Measurements from ENCODE around the gene PREP. TPM values are rescaled to one million over a fixed set of nuclear protein-coding genes. Genes with fewer than 3 reads are reported as not detected.
"Not testable (repeated sequence)": the region's sequence is repeated elsewhere in the genome, so short reads cannot be mapped to it uniquely, and the experiment has no call there.

Gene PREP
- polyA plus RNA-seq, 1 of the 3 experiments (the other 2 are of a cell fraction) = 20.9 TPM

- no peaks in the 10 kb centered on the region for H3K9me2 ChIP-seq
- H4K20me1 ChIP-seq (ENCODE audit: insufficient read depth) = no peaks in the 10 kb centered on the region
- DNase-seq = peak; percentile 65
- ChIA-PET POLR2A (no interaction called here), CTCF (interaction anchor here (0.7 to 3.7 kb wide), 9 partner anchors 9 to 346 kb away, joined by 3 to 23 read pairs (median 6); no protein-coding TSS in a partner anchor)
- no peaks in the 10 kb centered on the region for H3K27me3 ChIP-seq (ENCODE audit: insufficient read depth)
- no peak overlapping the region for H3K9ac ChIP-seq
- H3K9me3 ChIP-seq = no peaks in the 10 kb centered on the region; the same call in 1 of the 2 replicates
- peak overlapping the region; percentile 42; the same call in 1 of the 2 replicates for H2AFZ ChIP-seq (ENCODE audit: low read depth)
- TF ChIP-seq EZH2phosphoT487 (IDR thresholded peaks at IDR 0.05; ENCODE audit: borderline replicate concordance, low read depth) (no peak), RAD21 (IDR thresholded peaks at IDR 0.05; ENCODE audit: low read length) (peak; percentile 62), SMC3 (IDR thresholded peaks at IDR 0.05; ENCODE audit: low read depth, low read length) (peak; percentile 63), RCOR1 (IDR thresholded peaks at IDR 0.05; ENCODE audit: low read length) (no peak)
- TF ChIP-seq, protein P1, sequence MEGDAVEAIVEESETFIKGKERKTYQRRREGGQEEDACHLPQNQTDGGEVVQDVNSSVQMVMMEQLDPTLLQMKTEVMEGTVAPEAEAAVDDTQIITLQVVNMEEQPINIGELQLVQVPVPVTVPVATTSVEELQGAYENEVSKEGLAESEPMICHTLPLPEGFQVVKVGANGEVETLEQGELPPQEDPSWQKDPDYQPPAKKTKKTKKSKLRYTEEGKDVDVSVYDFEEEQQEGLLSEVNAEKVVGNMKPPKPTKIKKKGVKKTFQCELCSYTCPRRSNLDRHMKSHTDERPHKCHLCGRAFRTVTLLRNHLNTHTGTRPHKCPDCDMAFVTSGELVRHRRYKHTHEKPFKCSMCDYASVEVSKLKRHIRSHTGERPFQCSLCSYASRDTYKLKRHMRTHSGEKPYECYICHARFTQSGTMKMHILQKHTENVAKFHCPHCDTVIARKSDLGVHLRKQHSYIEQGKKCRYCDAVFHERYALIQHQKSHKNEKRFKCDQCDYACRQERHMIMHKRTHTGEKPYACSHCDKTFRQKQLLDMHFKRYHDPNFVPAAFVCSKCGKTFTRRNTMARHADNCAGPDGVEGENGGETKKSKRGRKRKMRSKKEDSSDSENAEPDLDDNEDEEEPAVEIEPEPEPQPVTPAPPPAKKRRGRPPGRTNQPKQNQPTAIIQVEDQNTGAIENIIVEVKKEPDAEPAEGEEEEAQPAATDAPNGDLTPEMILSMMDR (IDR thresholded peaks at IDR 0.05) = peak; percentile 80
- H3K4me3 ChIP-seq (ENCODE audit: low read depth in 2 of 2, low read length in 1 of 2) = no peak overlapping the region; a peak in 1 of 4 replicates
- 3% methylated on average over 7 of the region's 7 CpGs for WGBS (ENCODE audit: low lambda C conversion rate)
- no peaks in the 10 kb centered on the region for H3K79me2 ChIP-seq (ENCODE audit: insufficient read depth)
- no peak overlapping the region for H3K27ac ChIP-seq (ENCODE audit: low read depth in 2 of 2, low read length in 1 of 2)
- no peaks in the 10 kb centered on the region for H3F3A ChIP-seq (replicated peaks; ENCODE audit: insufficient read depth)
- H3K4me1 ChIP-seq (ENCODE audit: control insufficient read depth in 1 of 2, insufficient read depth in 2 of 2, low read depth in 1 of 2, low read length in 1 of 2) = peaks cover 0 to 6% of the 10 kb centered on the region in 2 experiments; a peak in 1 of 4 replicates
- H3K4me2 ChIP-seq = no peak overlapping the region
- H3K36me3 ChIP-seq (replicated peaks in 1 of 2; ENCODE audit: control insufficient read depth in 1 of 2, insufficient read depth in 2 of 2, low read length in 1 of 2) = no peaks in the 10 kb centered on the region
Observed at GRCh38 chr6:105424175-105424783, 21.4 kb upstream of the PREP start.

GRCh38 chr6:105416971-105417370, 14.1 kb upstream of the PREP start:
- H3K27ac ChIP-seq (ENCODE audit: low read depth in 2 of 2, low read length in 1 of 2); H3K4me2 ChIP-seq; DNase-seq; H3K79me2 ChIP-seq (ENCODE audit: insufficient read depth); H3F3A ChIP-seq (replicated peaks; ENCODE audit: insufficient read depth); H3K4me3 ChIP-seq (ENCODE audit: low read depth in 2 of 2, low read length in 1 of 2); H3K27me3 ChIP-seq (ENCODE audit: insufficient read depth); CTCF ChIA-PET; H3K9ac ChIP-seq; H2AFZ ChIP-seq (ENCODE audit: low read depth); H3K9me2 ChIP-seq; H3K9me3 ChIP-seq; H3K4me1 ChIP-seq (ENCODE audit: control insufficient read depth in 1 of 2, insufficient read depth in 2 of 2, low read depth in 1 of 2, low read length in 1 of 2); H3K36me3 ChIP-seq (replicated peaks in 1 of 2; ENCODE audit: control insufficient read depth in 1 of 2, insufficient read depth in 2 of 2, low read length in 1 of 2); H4K20me1 ChIP-seq (ENCODE audit: insufficient read depth); POLR2A ChIA-PET: not testable (repeated sequence)
- 61% methylated on average over 2 of the region's 2 CpGs for WGBS (ENCODE audit: low lambda C conversion rate)

DNA sequence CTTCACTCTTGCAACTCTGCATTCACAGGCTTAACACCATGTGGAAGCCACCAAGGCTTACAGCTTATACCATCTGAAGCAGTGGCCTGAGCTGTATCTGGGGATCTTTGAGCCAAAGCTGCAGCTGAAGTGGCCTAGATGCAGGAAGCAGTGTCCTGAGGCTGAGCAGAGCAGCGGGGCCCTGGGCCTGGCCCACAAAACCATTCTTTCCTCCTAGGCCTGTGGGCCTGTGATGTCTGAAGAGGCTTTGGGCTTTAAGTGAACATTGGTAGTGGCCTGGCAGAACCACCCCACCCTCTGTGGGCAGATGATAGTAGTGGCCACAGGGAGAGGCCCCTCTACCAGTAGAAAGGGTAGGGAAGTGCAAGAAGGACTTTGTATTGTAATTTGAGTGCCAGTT, 6.9 kb upstream of the PREP start:
- no peak overlapping the region for H3K9ac ChIP-seq
- H3K4me3 ChIP-seq (ENCODE audit: low read depth in 2 of 2, low read length in 1 of 2) = no peak overlapping the region
- no peaks in the 10 kb centered on the region for H3K36me3 ChIP-seq (replicated peaks in 1 of 2; ENCODE audit: control insufficient read depth in 1 of 2, insufficient read depth in 2 of 2, low read length in 1 of 2)
- no peak for TF ChIP-seq USF1 (IDR thresholded peaks at IDR 0.05; ENCODE audit: borderline replicate concordance, low read depth)
- TF ChIP-seq GATA2 (CRISPR knock-in tag; IDR thresholded peaks at IDR 0.05) = no peak
- no peak for TF ChIP-seq RFX5 (IDR thresholded peaks at IDR 0.05; ENCODE audit: low read length)
- no peak for TF ChIP-seq MEF2A (IDR thresholded peaks at IDR 0.05; ENCODE audit: borderline replicate concordance, low read depth)
- TF ChIP-seq TEAD4 (IDR thresholded peaks at IDR 0.05; ENCODE audit: borderline replicate concordance, insufficient read depth) = no peak
- TF ChIP-seq, protein P2, sequence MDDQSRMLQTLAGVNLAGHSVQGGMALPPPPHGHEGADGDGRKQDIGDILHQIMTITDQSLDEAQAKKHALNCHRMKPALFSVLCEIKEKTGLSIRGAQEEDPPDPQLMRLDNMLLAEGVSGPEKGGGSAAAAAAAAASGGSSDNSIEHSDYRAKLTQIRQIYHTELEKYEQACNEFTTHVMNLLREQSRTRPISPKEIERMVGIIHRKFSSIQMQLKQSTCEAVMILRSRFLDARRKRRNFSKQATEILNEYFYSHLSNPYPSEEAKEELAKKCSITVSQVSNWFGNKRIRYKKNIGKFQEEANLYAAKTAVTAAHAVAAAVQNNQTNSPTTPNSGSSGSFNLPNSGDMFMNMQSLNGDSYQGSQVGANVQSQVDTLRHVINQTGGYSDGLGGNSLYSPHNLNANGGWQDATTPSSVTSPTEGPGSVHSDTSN (IDR thresholded peaks at IDR 0.05) = no peak
- no peak for TF ChIP-seq TCF12 (IDR thresholded peaks at IDR 0.05)
- no peaks in the 10 kb centered on the region; the same call in 1 of the 2 replicates for H3K27me3 ChIP-seq (ENCODE audit: insufficient read depth)
- no peaks in the 10 kb centered on the region for H3K9me3 ChIP-seq
- H3K9me2 ChIP-seq = no peaks in the 10 kb centered on the region
- no peak for DNase-seq
- H3K4me2 ChIP-seq = no peak overlapping the region
- H3F3A ChIP-seq (replicated peaks; ENCODE audit: insufficient read depth) = no peaks in the 10 kb centered on the region
- no peak overlapping the region for H2AFZ ChIP-seq (ENCODE audit: low read depth)
- POLR2A ChIA-PET = no interaction called here
- H3K79me2 ChIP-seq (ENCODE audit: insufficient read depth) = no peaks in the 10 kb centered on the region
- no peaks in the 10 kb centered on the region for H4K20me1 ChIP-seq (ENCODE audit: insufficient read depth)
- CTCF ChIA-PET = interaction anchor here (1.3 kb wide), 1 partner anchor 322 kb away, joined by 5 read pairs; no protein-coding TSS in a partner anchor
- no peak overlapping the region for H3K27ac ChIP-seq (ENCODE audit: low read depth in 2 of 2, low read length in 1 of 2)
- H3K4me1 ChIP-seq (ENCODE audit: control insufficient read depth in 1 of 2, insufficient read depth in 2 of 2, low read depth in 1 of 2, low read length in 1 of 2) = no peaks in the 10 kb centered on the region; a peak in 1 of 4 replicates
- WGBS (ENCODE audit: low lambda C conversion rate) = 33% methylated on average over 1 of the region's 1 CpG

All from SK-N-SH (cell line).